Renal cortex interstitium (tissue), 11 donors: ENCODE data around the gene RPS21. TPM values are rescaled to one million over a fixed set of nuclear protein-coding genes. Genes with fewer than 3 reads are reported as not detected.
A peak's percentile ranks its signal among the peaks of the same experiment; 100 is the strongest.

Source experiments
- DNase-seq, 11 donors: peaks; one replicate each; pipeline ENCODE4 v3.0.0-alpha.2; 2013; ENCODE audit warnings: low read depth in 9 of 11, low spot score in 4 of 11; ENCODE audit errors: extremely low read depth in 1 of 11
- polyA plus RNA-seq, 3 donors: library from polyadenylated mRNA; unstranded; fragments of 120-200 nt; gene quantifications; one replicate each; pipeline ENCODE4 v1.2.1, GENCODE V29; 2013; ENCODE audit not compliant: insufficient read length in 3 of 3

RPS21 gene
- polyA plus RNA-seq, 3 donors = 755 to 1,083 (median 940) TPM

GRCh38 chr20:62426699-62427131 is 39.8 kb downstream of the RPS21 start:
- peak in 1 of 11 donors; percentile 55 for DNase-seq

- peak in 8 of 11 donors; percentile 57 to 89 (median 72) for DNase-seq
Observed at GRCh38 chr20:62427172-62428001, 40.5 kb downstream of the RPS21 start, which contains the start of gene RBBP8NL. RBBP8NL (minus strand) TSS chr20:62427539; CDS start chr20:62419647, 7,892 bp downstream.

GRCh38 chr20:62428002-62428372 is 41.1 kb downstream of the RPS21 start:
- no peak for DNase-seq

GRCh38 chr20:62428396-62429295 is 41.7 kb downstream of the RPS21 start:
- DNase-seq = no peak

GRCh38 chr20:62429455-62430310 is 42.8 kb downstream of the RPS21 start:
- no peak for DNase-seq

- no peak for DNase-seq
Observed at GRCh38 chr20:62430311-62430853, 43.5 kb downstream of the RPS21 start.

- DNase-seq = no peak
Observed at GRCh38 chr20:62430866-62431447, 44.1 kb downstream of the RPS21 start.

GRCh38 chr20:62433658-62434497 is 47.0 kb downstream of the RPS21 start:
- peak in 2 of 11 donors; percentile 49 to 67 for DNase-seq

- DNase-seq = no peak
Observed at GRCh38 chr20:62436692-62437091, 49.8 kb downstream of the RPS21 start.

GRCh38 chr20:62437496-62437895 is 50.6 kb downstream of the RPS21 start:
- no peak for DNase-seq

GRCh38 chr20:62437927-62438326 is 51.0 kb downstream of the RPS21 start:
- no peak for DNase-seq

Other genes with a start within 250 kb of the RPS21 start
- 100 to 1,000 TPM; 185 to 211 (median 193) TPM for gene PSMA7, start 243.7 kb upstream of the RPS21 start, polyA plus RNA-seq
- 10 to 100 TPM; 18.6 to 25.7 (median 19.7) TPM for gene SS18L1, start 243.3 kb upstream of the RPS21 start, polyA plus RNA-seq
- 10 to 100 TPM; 30.2 to 43.5 (median 34.2) TPM for gene MTG2, start 204.1 kb upstream of the RPS21 start, polyA plus RNA-seq
- gene HRH3, start 166.8 kb upstream of the RPS21 start, polyA plus RNA-seq = under 1 TPM in 1 of 3 donors, not detected in 2; 0.06 TPM
- gene OSBPL2, start 148.6 kb upstream of the RPS21 start, polyA plus RNA-seq = 10 to 100 TPM; 30.2 to 44.5 (median 30.8) TPM
- gene ADRM1, start 84.1 kb upstream of the RPS21 start, polyA plus RNA-seq = 10 to 100 TPM; 36.5 to 62.0 (median 54.2) TPM
- gene LAMA5, start 19.8 kb upstream of the RPS21 start, polyA plus RNA-seq = 100 to 1,000 TPM; 101 to 184 (median 167) TPM
- gene CABLES2, start 20.2 kb downstream of the RPS21 start, polyA plus RNA-seq = 10 to 100 TPM in 1 of 3 donors, 1 to 10 TPM in 2; 8.4 to 13.7 (median 9.4) TPM
- gene RBBP8NL, start 40.4 kb downstream of the RPS21 start, polyA plus RNA-seq = 1 to 10 TPM; 1.1 to 1.9 (median 1.5) TPM
- gene GATA5, start 88.9 kb downstream of the RPS21 start, polyA plus RNA-seq = 10 to 100 TPM in 1 of 3 donors, 1 to 10 TPM in 2; 6.3 to 10.8 (median 8.0) TPM